PC-9 (cell line): ENCODE data around the gene CPE. TPM values are rescaled to one million over a fixed set of nuclear protein-coding genes. Genes with fewer than 3 reads are reported as not detected.

Experiments
- BruUV-seq: library from RNA; stranded (reverse); fragments of 400-500 nt; replicated peaks from 2 replicates; lab custom pipeline; 2021; lab: Mats Ljungman, UMichigan
- CTCF ChIA-PET: fragments of 300-600 bp; sonication (Branson Sonifier 250); formaldehyde crosslinking; loops from one replicate; lab custom pipeline; 2022; ENCODE audit warnings: antibody characterized with exemption; lab: Charles Lee
- POLR2A ChIA-PET: fragments of 300-600 bp; sonication (Branson Sonifier 250); formaldehyde crosslinking; loops from one replicate; lab custom pipeline; 2022; ENCODE audit warnings: antibody characterized with exemption; ENCODE audit not compliant: unreplicated experiment; lab: Charles Lee
- DNase-seq, 2 experiments: peaks; one replicate each; pipeline versions ENCODE4 v3.0.0 to v3.0.0-alpha.2; 2015 to 2022; ENCODE audit warnings: mixed read lengths in 1 of 2
- H2AFZ ChIP-seq: fragments of 200-600 bp; sonication (generic); 2 replicates; pipeline ENCODE4 v1.8.1; 2017; ENCODE audit warnings: antibody characterized with exemption
- H3F3A ChIP-seq: fragments of 200-600 bp; sonication (generic); 2 replicates; pipeline ENCODE4 v1.8.1; 2017; ENCODE audit warnings: antibody characterized with exemption, mild to moderate bottlenecking, low read depth; ENCODE audit not compliant: insufficient read depth
- H3K27ac ChIP-seq: fragments of 200-600 bp; sonication (generic); 2 replicates; pipeline ENCODE4 v1.6.1; 2016; ENCODE audit warnings: mixed run types
- H3K27me3 ChIP-seq: fragments of 200-600 bp; sonication (generic); 2 replicates; pipeline ENCODE4 v1.6.1; 2016; ENCODE audit warnings: low read depth, mixed run types; ENCODE audit not compliant: insufficient read depth
- H3K36me3 ChIP-seq: fragments of 200-600 bp; sonication (generic); 2 replicates; pipeline ENCODE4 v1.6.1; 2016; ENCODE audit warnings: low read depth, mixed run types
- H3K4me1 ChIP-seq: fragments of 200-600 bp; sonication (generic); replicated peaks from 2 replicates; pipeline ENCODE4 v1.6.1; 2016; ENCODE audit warnings: mixed run types; ENCODE audit not compliant: insufficient read depth
- H3K4me2 ChIP-seq: fragments of 200-600 bp; sonication (generic); 2 replicates; pipeline ENCODE4 v1.6.1; 2017; ENCODE audit warnings: mixed run types
- H3K4me3 ChIP-seq: fragments of 200-600 bp; sonication (generic); 2 replicates; pipeline ENCODE4 v1.6.1; 2016; ENCODE audit warnings: mixed run types
- H3K79me2 ChIP-seq: fragments of 200-600 bp; sonication (generic); 2 replicates; pipeline ENCODE4 v1.6.1; 2017; ENCODE audit warnings: low read depth, mixed run types
- H3K9me2 ChIP-seq: fragments of 200-600 bp; sonication (generic); 2 replicates; pipeline ENCODE4 v1.8.1; 2017; ENCODE audit warnings: mild to moderate bottlenecking; ENCODE audit not compliant: insufficient read depth
- H3K9me3 ChIP-seq: fragments of 200-600 bp; sonication (generic); 2 replicates; pipeline ENCODE4 v1.8.1; 2016; ENCODE audit warnings: low read depth; ENCODE audit not compliant: insufficient read depth
- H4K20me1 ChIP-seq: fragments of 200-600 bp; sonication (generic); 2 replicates; pipeline ENCODE4 v1.8.1; 2017; ENCODE audit not compliant: insufficient read depth
- EZH2 ChIP-seq: fragments of 200-600 bp; sonication (generic); IDR thresholded peaks from 2 replicates; pipeline ENCODE4 v1.8.0; 2017; ENCODE audit warnings: antibody characterized with exemption, low read depth
- intact Hi-C: fragments of 100-400 bp; cut with micrococcal nuclease; formaldehyde crosslinking; loops from one replicate; pipeline ENCODE4 v1.10.0; 2022; ENCODE audit not compliant: unreplicated experiment
- total RNA-seq: library from RNA; stranded (reverse); gene quantifications from 2 replicates; pipeline ENCODE4 v1.2.3, GENCODE V29; 2021
- TF ChIP-seq, protein P1 (sequence below): fragments of 200-600 bp; sonication (generic); conservative IDR thresholded peaks from 2 replicates; pipeline ENCODE4 v1.6.1; 2017; ENCODE audit warnings: mixed run types, antibody characterized with exemption, mild to moderate bottlenecking, moderate library complexity

The CPE gene
- total RNA-seq, 1 experiment from 2014 or later, result 1.3 TPM

DNA sequence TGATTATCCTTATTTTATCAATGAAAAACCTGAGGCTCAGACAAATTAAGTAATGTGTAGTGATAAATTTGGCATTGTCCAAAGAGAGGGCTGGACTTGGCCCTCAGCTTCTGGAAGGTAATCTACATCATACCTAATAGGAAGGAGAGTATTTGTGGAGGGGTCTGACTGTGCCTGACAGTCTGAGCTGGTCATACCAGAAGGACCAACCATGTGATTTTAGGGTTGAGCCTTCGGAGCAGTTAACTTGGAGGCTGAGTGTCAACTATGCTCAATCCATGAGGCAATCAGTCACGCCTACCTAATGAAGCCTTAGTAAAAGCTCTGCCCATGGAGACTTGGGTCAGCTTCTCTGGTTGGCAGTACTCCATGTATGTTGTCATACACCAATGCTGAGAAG lies 136.4 kb downstream of the CPE start:
- no peaks in the 10 kb centered on the region for H3K79me2 ChIP-seq
- DNase-seq, result no peak
- H3K27me3 ChIP-seq, result no peaks in the 10 kb centered on the region
- H3K9me2 ChIP-seq, result no peaks in the 10 kb centered on the region
- no peaks in the 10 kb centered on the region for H3K9me3 ChIP-seq
- no peaks in the 10 kb centered on the region for H3K36me3 ChIP-seq
- TF ChIP-seq, protein P1, sequence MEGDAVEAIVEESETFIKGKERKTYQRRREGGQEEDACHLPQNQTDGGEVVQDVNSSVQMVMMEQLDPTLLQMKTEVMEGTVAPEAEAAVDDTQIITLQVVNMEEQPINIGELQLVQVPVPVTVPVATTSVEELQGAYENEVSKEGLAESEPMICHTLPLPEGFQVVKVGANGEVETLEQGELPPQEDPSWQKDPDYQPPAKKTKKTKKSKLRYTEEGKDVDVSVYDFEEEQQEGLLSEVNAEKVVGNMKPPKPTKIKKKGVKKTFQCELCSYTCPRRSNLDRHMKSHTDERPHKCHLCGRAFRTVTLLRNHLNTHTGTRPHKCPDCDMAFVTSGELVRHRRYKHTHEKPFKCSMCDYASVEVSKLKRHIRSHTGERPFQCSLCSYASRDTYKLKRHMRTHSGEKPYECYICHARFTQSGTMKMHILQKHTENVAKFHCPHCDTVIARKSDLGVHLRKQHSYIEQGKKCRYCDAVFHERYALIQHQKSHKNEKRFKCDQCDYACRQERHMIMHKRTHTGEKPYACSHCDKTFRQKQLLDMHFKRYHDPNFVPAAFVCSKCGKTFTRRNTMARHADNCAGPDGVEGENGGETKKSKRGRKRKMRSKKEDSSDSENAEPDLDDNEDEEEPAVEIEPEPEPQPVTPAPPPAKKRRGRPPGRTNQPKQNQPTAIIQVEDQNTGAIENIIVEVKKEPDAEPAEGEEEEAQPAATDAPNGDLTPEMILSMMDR, result no peak
- no peak for TF ChIP-seq EZH2
- CTCF ChIA-PET, result no interaction called here
- no TSS peak for BruUV-seq
- no peak overlapping the region for H2AFZ ChIP-seq
- H4K20me1 ChIP-seq, result no peaks in the 10 kb centered on the region
- H3K4me3 ChIP-seq, result no peak overlapping the region
- H3K4me1 ChIP-seq, result no peaks in the 10 kb centered on the region
- H3F3A ChIP-seq, result no peaks in the 10 kb centered on the region
- H3K27ac ChIP-seq, result no peak overlapping the region
- no peak overlapping the region for H3K4me2 ChIP-seq
- POLR2A ChIA-PET, result no interaction called here
- intact Hi-C loops, result no loop called here

DNA sequence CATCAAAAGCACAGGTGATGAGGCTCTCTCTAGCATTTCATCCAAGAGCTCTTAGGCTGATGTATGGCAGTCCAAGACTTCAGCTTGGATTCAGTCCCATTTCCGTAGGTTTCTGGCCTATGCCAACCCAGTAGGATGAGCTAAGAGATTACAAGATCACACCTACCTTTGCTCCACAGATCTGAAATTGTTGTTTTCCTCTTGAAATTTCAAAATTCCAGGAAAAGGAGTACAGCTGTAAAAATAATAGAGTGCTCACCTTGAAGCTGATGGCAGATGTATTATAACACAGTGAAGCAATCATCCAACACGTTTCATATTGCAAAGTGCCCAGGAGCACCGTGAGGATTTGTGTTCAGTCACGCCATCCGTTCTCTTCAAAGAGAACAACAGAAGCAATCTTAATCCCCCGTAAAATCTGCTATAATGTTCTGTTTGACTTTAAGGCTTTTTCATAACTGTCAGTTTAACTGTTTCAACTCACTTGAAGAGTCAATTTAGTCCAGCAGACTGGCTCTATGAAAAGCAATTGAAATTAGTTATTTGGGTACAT lies 137.5 kb downstream of the CPE start:
- H3K36me3 ChIP-seq, result no peaks in the 10 kb centered on the region
- no peaks in the 10 kb centered on the region for H3K9me3 ChIP-seq
- DNase-seq, result no peak
- H3K4me2 ChIP-seq, result no peak overlapping the region
- H3K9me2 ChIP-seq, result no peaks in the 10 kb centered on the region
- H3K27me3 ChIP-seq, result no peaks in the 10 kb centered on the region
- no peak for TF ChIP-seq EZH2
- TF ChIP-seq, protein P1, result no peak
- POLR2A ChIA-PET, result no interaction called here
- H3F3A ChIP-seq, result no peaks in the 10 kb centered on the region
- H3K27ac ChIP-seq, result no peak overlapping the region
- H3K4me1 ChIP-seq, result no peaks in the 10 kb centered on the region
- H3K4me3 ChIP-seq, result no peak overlapping the region
- intact Hi-C loops, result no loop called here
- no TSS peak for BruUV-seq
- CTCF ChIA-PET, result no interaction called here
- H4K20me1 ChIP-seq, result no peaks in the 10 kb centered on the region
- no peaks in the 10 kb centered on the region for H3K79me2 ChIP-seq
- no peak overlapping the region for H2AFZ ChIP-seq

DNA sequence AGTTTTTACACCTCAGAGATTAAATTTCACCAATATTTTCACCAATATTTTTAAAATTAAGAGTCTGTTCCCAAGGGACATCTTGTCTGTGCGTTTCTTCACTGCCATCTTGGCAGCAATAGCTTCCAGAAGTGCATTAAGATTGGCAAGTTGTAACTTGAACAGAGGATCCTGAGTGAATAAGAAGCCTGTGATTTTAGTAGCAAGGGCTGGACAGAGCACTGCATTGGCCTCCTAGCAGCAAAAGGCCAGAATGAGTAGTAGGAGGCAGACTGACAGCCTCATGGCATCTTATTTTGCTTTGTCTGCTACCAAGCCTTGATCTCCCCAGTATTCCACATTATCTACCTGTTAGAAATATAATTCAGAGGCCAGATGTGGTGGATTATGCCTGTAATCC lies 138.4 kb downstream of the CPE start:
- POLR2A ChIA-PET, result no interaction called here
- no peaks in the 10 kb centered on the region for H3K79me2 ChIP-seq
- intact Hi-C loops, result no loop called here
- no peaks in the 10 kb centered on the region for H3K4me1 ChIP-seq
- no peaks in the 10 kb centered on the region for H3K36me3 ChIP-seq
- no peaks in the 10 kb centered on the region for H3K9me2 ChIP-seq
- H3K27me3 ChIP-seq, result no peaks in the 10 kb centered on the region
- no peaks in the 10 kb centered on the region for H3F3A ChIP-seq
- H3K4me2 ChIP-seq, result no peak overlapping the region
- H2AFZ ChIP-seq, result no peak overlapping the region
- no peak overlapping the region for H3K4me3 ChIP-seq
- no peak for TF ChIP-seq EZH2
- TF ChIP-seq, protein P1, result no peak
- CTCF ChIA-PET, result interaction anchor here (0.7 kb wide), 1 partner anchor 1048 kb away, joined by 3 read pairs; no protein-coding TSS in a partner anchor
- no peaks in the 10 kb centered on the region for H4K20me1 ChIP-seq
- no peak overlapping the region for H3K27ac ChIP-seq
- no peaks in the 10 kb centered on the region for H3K9me3 ChIP-seq
- DNase-seq, result no peak
- no TSS peak for BruUV-seq
